ENCODE data around the gene SLC25A19.

The SLC25A19 gene
- total RNA-seq, result 23.8 to 54.8 reads per million in 2 experiments

DNA sequence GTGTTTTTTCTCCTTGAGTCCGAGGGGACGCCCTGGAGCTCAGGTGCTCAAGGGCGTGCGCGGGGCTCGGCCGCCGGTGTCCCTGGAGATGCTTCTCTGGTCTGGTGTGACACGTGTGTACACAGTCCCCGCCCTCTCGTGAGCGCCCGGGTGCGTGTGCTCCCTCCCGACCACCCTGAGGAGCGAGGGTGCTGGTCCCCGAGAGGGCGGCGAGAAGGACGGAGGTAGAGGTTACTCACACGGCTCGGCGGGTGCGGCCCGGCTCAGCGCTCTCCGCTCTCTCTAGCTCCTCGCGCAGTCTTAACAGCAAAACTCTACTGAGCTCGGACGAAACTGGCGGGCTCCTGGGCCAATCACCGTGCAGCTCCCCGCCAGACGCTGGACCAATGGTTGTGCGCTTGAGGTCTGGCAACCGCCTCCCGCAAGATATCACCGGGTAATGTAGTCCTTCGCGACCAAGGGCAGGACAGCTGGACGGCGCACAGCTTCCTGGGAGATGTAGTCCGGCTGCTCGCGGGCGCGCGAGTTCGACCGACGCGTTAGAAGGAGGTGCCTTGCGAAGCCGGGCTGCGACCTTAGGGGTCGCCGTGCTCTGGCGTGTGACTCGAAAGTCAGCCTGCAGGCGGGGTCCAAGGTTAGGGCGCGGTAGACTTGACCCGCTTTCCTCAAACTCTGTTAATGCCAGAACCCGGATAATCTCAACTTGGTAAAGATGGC is at the start of gene SLC25A19:
Gene SLC25A19 (minus strand): TSS at position 319 of the 717 bp plus-strand sequence. CDS start 2,669 bp downstream, outside the sequence.
- peak; percentile 96 for DNase-seq (ENCODE audit: low read depth)

DNA sequence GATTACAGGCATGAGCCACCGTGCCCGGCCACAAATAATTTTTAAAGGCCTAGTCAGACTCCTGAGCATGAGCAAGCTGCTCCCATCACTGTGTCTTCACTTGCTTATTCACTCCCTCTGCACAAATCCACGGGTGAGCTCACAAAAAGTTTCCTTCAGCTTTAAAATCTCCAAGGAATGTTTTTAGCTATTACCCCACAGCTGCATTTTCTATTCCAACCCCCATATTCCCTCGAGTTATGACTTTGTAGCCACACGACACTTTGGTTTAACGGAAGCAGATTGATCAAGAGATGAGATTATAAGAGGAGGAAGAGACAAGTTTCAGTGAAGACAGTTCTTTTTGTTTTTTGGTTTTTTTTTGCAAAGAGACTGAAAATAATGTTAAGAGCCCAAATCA is 49.1 kb upstream of the SLC25A19 start:
- DNase-seq (ENCODE audit: low read depth), result no peak

GRCh38 chr17:75335315-75335714 is 46.1 kb upstream of the SLC25A19 start:
- no peak for DNase-seq (ENCODE audit: low read depth)

GRCh38 chr17:75334723-75335122 is 45.5 kb upstream of the SLC25A19 start:
- DNase-seq (ENCODE audit: low read depth), result no peak

DNA sequence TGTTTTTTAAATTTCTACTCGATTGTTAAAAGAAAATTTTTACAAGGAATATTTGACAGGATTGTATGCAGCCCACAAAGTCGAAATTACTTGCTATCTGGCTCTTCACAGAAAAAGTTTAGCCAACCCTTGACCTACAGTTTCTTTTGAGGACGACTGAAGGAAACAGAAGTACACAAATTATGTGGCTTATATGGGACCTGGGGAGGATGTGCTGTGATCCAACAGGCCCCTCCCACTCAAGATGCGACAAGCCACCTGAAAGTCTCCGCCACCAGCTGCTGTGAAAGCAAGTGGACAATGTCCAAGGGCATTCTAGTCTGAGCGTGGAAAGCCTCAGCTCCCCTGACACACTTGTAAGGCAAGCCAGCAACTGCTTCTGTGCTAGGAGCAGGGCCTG is 42.4 kb upstream of the SLC25A19 start:
- no peak for DNase-seq (ENCODE audit: low read depth)

GRCh38 chr17:75327757-75328156 is 38.5 kb upstream of the SLC25A19 start:
- DNase-seq (ENCODE audit: low read depth), result no peak

DNA sequence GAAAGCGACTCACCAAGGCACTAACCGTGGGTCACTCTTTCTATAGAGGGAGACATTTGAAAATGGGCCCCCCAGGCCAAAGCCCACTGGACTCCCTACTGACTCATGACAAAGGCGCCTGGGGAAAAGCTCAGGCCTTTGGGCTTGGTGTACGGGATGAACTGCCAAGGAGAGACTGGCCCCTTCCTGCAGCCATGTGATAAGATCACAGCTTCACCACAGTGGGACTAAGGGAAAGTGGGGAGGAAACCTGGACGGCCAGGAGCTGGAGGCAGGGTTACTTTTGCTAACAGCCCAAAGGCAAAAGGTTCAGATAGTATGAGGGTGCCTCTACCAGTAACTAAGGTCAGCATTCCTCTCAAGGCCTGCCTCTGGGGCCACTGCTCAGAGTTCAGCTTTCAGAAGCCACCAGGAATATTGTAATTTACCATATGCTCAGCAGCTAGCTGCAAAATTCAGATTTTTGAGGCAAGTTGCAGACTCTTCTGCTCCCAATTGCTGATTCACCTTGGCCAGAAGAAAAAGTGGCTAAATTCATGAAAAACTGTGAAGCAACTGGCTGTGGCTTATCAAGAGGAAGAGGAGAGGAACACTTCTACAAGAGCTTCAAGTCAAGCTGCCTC is 37.1 kb upstream of the SLC25A19 start:
- no peak for DNase-seq (ENCODE audit: low read depth)

DNA sequence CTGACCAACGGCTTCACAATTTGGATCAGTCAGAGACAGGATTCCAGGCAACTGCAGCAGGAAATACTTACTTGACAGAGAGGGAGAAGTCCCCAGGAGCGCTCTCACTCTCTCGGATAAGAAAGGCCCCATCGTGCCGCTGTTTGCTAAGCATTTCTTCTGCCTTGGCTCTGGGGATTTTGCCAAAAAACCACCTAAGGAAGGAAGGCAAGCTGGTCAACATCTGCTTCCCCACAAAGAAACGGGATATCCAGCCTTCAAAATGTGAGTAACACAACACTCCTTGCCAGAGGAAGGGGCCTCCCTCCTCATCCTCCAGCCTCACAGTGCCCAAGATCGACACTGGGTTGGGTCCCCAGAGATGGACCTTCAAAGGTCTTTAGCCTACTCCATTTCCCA is 36.6 kb upstream of the SLC25A19 start:
- no peak for DNase-seq (ENCODE audit: low read depth)

GRCh38 chr17:75325348-75325747 is 36.1 kb upstream of the SLC25A19 start:
- no peak for DNase-seq (ENCODE audit: low read depth)

DNA sequence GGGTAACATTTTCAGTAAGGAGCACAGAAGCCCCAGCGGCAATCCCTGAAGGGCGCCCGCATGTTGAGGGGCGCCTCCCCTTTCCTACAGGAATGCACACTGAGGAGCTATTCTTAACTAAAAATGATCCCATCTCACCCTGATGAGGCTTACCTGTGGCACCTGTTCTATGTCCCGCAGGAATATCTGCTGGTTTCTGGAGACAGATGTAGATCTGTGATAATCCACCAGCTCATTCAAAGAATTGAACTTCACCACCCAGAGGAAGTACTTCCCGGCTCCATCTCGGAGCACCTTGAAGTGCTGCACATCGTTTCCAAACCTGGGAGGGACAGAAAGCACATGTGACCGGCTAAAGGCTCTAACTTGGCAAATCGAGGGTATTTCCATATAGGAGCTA is 32.3 kb upstream of the SLC25A19 start:
- DNase-seq (ENCODE audit: low read depth), result no peak

- DNase-seq (ENCODE audit: low read depth), result no peak
Measured at GRCh38 chr17:75319904-75320691, 30.9 kb upstream of the SLC25A19 start.

- no peak for DNase-seq (ENCODE audit: low read depth)
Measured at GRCh38 chr17:75318615-75319222, 29.5 kb upstream of the SLC25A19 start.

DNA sequence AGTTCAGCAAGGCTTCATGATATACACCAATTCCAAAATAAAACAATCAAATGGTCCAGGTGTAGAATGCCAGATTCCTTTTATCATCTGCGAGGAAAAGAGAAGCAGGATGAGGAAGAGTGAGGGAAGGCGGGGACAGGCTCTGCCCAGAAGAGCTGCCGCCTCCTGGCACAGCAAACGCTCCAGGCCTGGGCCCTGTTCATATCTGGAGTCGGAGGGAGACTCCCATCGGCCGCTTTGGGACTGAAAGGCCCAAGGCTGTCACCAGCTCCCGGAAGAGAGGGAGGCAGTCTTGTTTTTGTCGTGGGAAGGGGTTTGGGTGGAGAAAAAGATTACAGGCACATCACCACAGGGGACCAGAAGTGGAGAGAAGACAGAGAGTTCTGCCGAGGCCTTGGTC is 29.0 kb upstream of the SLC25A19 start:
- no peak for DNase-seq (ENCODE audit: low read depth)

DNA sequence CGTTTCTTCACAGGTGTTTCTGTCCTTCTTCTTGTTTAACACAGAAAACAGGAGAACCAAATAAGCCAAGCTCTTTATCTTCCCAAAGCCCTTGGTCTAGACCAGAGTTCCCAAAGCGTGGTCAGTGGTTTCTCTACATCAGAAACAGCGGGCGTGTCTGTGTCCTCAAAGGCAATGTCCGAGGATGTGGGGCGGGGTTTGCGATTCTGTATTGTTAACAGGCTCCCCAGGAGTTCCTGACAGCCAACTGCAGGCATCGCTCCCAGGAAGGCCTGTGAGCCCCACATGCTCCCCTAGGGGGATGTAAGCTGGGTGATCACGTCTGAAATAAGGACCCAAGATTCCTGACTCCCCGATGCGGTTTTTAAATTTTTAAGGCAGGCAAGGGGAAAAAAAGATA is 28.4 kb upstream of the SLC25A19 start:
- no peak for DNase-seq (ENCODE audit: low read depth)

- no peak for DNase-seq (ENCODE audit: low read depth)
Measured at GRCh38 chr17:75316253-75316652, 27.0 kb upstream of the SLC25A19 start.

GRCh38 chr17:75315541-75316243 is 26.5 kb upstream of the SLC25A19 start:
- DNase-seq (ENCODE audit: low read depth), result no peak

DNA sequence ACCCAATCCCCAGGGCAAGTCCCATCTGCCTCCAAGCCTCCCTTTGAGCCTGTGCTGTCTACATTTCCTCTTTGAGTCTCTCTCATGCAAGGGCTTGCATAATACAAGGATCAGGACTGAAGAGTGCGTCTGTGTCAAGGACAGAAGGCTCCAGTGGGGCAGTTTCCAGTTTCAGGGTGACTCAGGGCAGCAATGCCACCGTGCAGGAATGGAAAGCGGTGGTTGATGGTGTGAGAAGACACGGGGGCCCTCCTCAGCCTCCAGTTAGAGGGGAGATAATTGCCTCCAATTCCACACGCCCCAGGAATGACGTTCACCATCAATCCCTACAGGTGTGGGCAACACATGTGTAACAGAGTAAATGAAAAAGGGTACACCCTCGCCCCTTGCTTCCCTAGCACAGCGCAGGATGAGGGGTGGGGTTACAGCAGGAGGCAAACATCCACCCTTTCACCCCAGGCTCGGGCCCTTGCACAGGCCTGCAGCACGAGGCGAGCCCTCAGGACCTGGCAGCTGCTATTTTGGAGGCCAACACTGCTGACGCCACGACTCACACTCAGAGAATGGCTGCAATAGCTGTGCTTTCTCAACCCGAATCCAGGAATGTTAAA is 24.8 kb upstream of the SLC25A19 start:
- DNase-seq (ENCODE audit: low read depth), result no peak

- no peak for DNase-seq (ENCODE audit: low read depth)
Measured at GRCh38 chr17:75308732-75309629, 19.7 kb upstream of the SLC25A19 start.

- no peak for DNase-seq (ENCODE audit: low read depth)
Measured at GRCh38 chr17:75307957-75308731, 18.9 kb upstream of the SLC25A19 start.
